B cell (primary cell): Measurements from ENCODE around the gene CDK5RAP2. TPM values are rescaled to one million over a fixed set of nuclear protein-coding genes. Genes with fewer than 3 reads are reported as not detected.

Experiments
- ATAC-seq: fragments of 200-7000 bp; cut with Tn5 transposase; one replicate; pipeline ENCODE4 v1.10.0; 2021; ENCODE audit warnings: low read depth, mild to moderate bottlenecking, moderate number of reproducible peaks, moderate library complexity
- CTCF ChIA-PET: fragments of 350-600 bp; sonication (Branson Sonifier 250); formaldehyde crosslinking; loops from one replicate; lab custom pipeline; 2021; ENCODE audit warnings: antibody characterized with exemption, inconsistent platforms; lab: Charles Lee
- POLR2A ChIA-PET: fragments of 350-600 bp; sonication (Branson Sonifier 250); formaldehyde crosslinking; loops from one replicate; lab custom pipeline; 2021; ENCODE audit warnings: antibody characterized with exemption; lab: Charles Lee
- DNase-seq: peaks from one replicate; pipeline ENCODE4 v3.0.0; 2013
- H2AFZ ChIP-seq: 2 replicates; pipeline ENCODE4 v1.6.1; 2012; ENCODE audit warnings: mild to moderate bottlenecking, low read depth, low read length; ENCODE audit not compliant: insufficient read depth, poor library complexity, severe bottlenecking
- H3K27ac ChIP-seq, 2 donors: 1 replicate in 1 of 2; 2 replicates in 1 of 2; pipeline ENCODE4 v1.5.1; 2012 to 2013; ENCODE audit warnings: low read length in 2 of 2, mild to moderate bottlenecking in 2 of 2, moderate library complexity in 1 of 2
- H3K27me3 ChIP-seq, 4 experiments: fragments of 200-600 bp in 1 of 4; sonication (generic) in 1 of 4; replicated peaks in 1 of 4; 1 replicate in 2 of 4; 2 replicates in 2 of 4; pipeline versions ENCODE4 v1.6.1 to v1.7.0; 2013 to 2016; ENCODE audit warnings: low read length in 3 of 4, mild to moderate bottlenecking in 2 of 4, mixed read lengths in 1 of 4, moderate library complexity in 1 of 4; ENCODE audit not compliant: insufficient read depth in 4 of 4, control insufficient read depth in 3 of 4; ENCODE audit errors: control extremely low read depth in 1 of 4
- H3K36me3 ChIP-seq, 2 experiments: replicated peaks in 1 of 2; 1 replicate in 1 of 2; 2 replicates in 1 of 2; pipeline versions ENCODE4 v1.6.1 to v1.7.1; 2013; ENCODE audit warnings: low read length in 1 of 2; ENCODE audit not compliant: insufficient read depth in 2 of 2, control insufficient read depth in 1 of 2; ENCODE audit errors: control extremely low read depth in 1 of 2, extremely low read depth in 1 of 2
- H3K4me1 ChIP-seq, 2 donors: fragments of 200-600 bp in 1 of 2; sonication (generic) in 1 of 2; 1 replicate in 1 of 2; 2 replicates in 1 of 2; pipeline versions ENCODE4 v1.5.1 to v1.6.1; 2013 to 2017; ENCODE audit warnings: low read length in 2 of 2; ENCODE audit not compliant: control insufficient read depth in 2 of 2, insufficient read depth in 2 of 2
- H3K4me2 ChIP-seq: replicated peaks from 2 replicates; pipeline ENCODE3; 2012; ENCODE audit warnings: mild to moderate bottlenecking, low read depth, low read length; ENCODE audit not compliant: poor library complexity, severe bottlenecking
- H3K4me3 ChIP-seq, 5 experiments: fragments of 200-600 bp in 1 of 5; sonication (generic) in 1 of 5; 1 replicate in 3 of 5; 2 replicates in 2 of 5; pipeline versions ENCODE4 v1.5.1 to v1.7.0; 2011 to 2016; ENCODE audit warnings: low read length in 4 of 5, mild to moderate bottlenecking in 4 of 5, low read depth in 2 of 5, control low read depth in 1 of 5, moderate library complexity in 1 of 5; ENCODE audit not compliant: insufficient read depth in 1 of 5; ENCODE audit errors: control extremely low read depth in 1 of 5, extremely low read depth in 1 of 5
- H3K79me2 ChIP-seq: fragments of 200-600 bp; sonication (generic); one replicate; pipeline ENCODE4 v1.6.0; 2016; ENCODE audit warnings: low read length; ENCODE audit not compliant: control insufficient read depth, insufficient read depth
- H3K9ac ChIP-seq: fragments of 200-600 bp; sonication (generic); 2 replicates; pipeline ENCODE4 v1.6.1; 2017; ENCODE audit warnings: mild to moderate bottlenecking, low read length, moderate library complexity
- H3K9me3 ChIP-seq, 3 donors: one replicate each; pipeline versions ENCODE4 v1.6.1 to v1.7.1; 2013; ENCODE audit warnings: low read length in 2 of 3; ENCODE audit not compliant: control insufficient read depth in 2 of 3, insufficient read depth in 1 of 3; ENCODE audit errors: control extremely low read depth in 1 of 3
- H4K20me1 ChIP-seq: 2 replicates; pipeline ENCODE4 v1.6.0; 2012; ENCODE audit warnings: mild to moderate bottlenecking, low read length; ENCODE audit not compliant: insufficient read depth, control insufficient read depth, poor library complexity, severe bottlenecking
- H3K27ac Mint-ChIP-seq: one replicate; pipeline ENCODE4 v1.8.0; 2021; ENCODE audit warnings: mixed read lengths
- H3K27me3 Mint-ChIP-seq: one replicate; pipeline ENCODE4 v1.8.0; 2021; ENCODE audit warnings: mixed read lengths
- H3K4me1 Mint-ChIP-seq: one replicate; pipeline ENCODE4 v1.8.0; 2021; ENCODE audit warnings: mixed read lengths
- H3K4me3 Mint-ChIP-seq: one replicate; pipeline ENCODE4 v1.8.0; 2021; ENCODE audit warnings: mixed read lengths
- H3K9me3 Mint-ChIP-seq: one replicate; pipeline ENCODE4 v1.8.0; 2022; ENCODE audit warnings: mixed read lengths; ENCODE audit not compliant: insufficient read depth
- EZH2 ChIP-seq: IDR thresholded peaks from 2 replicates; pipeline ENCODE4 v1.6.1; 2012; ENCODE audit warnings: borderline replicate concordance, low read depth, mild to moderate bottlenecking, moderate library complexity, low read length; ENCODE audit not compliant: insufficient read depth, poor library complexity, severe bottlenecking
- WGBS: methylation state at CpG from one replicate; pipeline ENCODE4 v1.1.5; 2013; ENCODE audit warnings: missing lambda C conversion rate; ENCODE audit not compliant: insufficient coverage; 5-methylcytosine and 5-hydroxymethylcytosine counted together
- intact Hi-C: fragments of 100-400 bp; cut with micrococcal nuclease; formaldehyde crosslinking; loops from one replicate; pipeline ENCODE4 v1.10.0; 2022
- polyA plus RNA-seq: library from polyadenylated mRNA; depleted of rRNA; stranded (reverse); fragments of >200 nt; gene quantifications from 2 replicates; pipeline ENCODE4 v1.2.3, GENCODE V29; 2012
- total RNA-seq, 2 donors: library from RNA; stranded (reverse); fragments of 120-200 nt in 1 of 2; gene quantifications; 1 replicate in 1 of 2; 2 replicates in 1 of 2; pipeline versions ENCODE4 v1.2.3 to v1.2.4, GENCODE V29; 2013 to 2022
- TF ChIP-seq, protein P1 (sequence below): fragments of 200-600 bp; IDR thresholded peaks from one replicate; pipeline ENCODE4 v1.8.0; 2022; ENCODE audit warnings: antibody characterized with exemption, mild to moderate bottlenecking

The CDK5RAP2 gene
- total and polyA plus RNA-seq, 2 donors (not counting 1 experiment from before 2014, with no cell fraction given): 31.3 to 122 TPM

DNA sequence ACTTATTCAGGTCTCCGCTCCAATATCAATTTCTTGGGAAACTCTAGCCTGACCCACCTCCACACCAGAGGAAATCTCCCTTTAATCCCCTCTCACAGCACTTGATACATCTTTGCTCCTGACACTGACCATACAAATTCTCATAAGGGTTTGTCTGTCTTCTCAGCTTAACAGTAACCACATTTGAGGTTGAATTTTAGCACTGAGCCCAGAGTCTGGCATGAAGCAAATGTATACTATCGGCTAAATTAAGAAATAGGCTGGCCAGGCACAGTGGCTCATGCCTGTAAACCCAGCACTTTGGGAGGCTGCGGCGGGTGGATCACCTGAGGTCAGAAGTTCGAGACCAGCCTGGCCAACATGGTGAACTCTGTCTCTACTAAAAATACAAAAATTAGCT lies 9.7 kb downstream of the CDK5RAP2 start:
- ATAC-seq (no peak), DNase-seq (no peak)
- no peak overlapping the region for H3K4me3 Mint-ChIP-seq
- no peak overlapping the region for H2AFZ ChIP-seq
- no peaks in the 10 kb centered on the region for H3K27me3 ChIP-seq
- H3K36me3 ChIP-seq: peaks cover 0 to 64% of the 10 kb centered on the region in 2 experiments
- intact Hi-C loops: no loop called here
- 96% methylated on average over 3 of the region's 5 CpGs for WGBS
- H3K79me2 ChIP-seq: peaks cover 27% of the 10 kb centered on the region
- no peak overlapping the region for H3K27ac ChIP-seq
- peaks cover 3% of the 10 kb centered on the region for H3K4me1 Mint-ChIP-seq
- POLR2A ChIA-PET: no interaction called here
- H3K4me1 ChIP-seq: no peaks in the 10 kb centered on the region
- no peaks in the 10 kb centered on the region for H3K9me3 ChIP-seq
- H4K20me1 ChIP-seq: peaks cover 22% of the 10 kb centered on the region
- H3K27me3 Mint-ChIP-seq: no peaks in the 10 kb centered on the region
- H3K9ac ChIP-seq: no peak overlapping the region
- no peak overlapping the region for H3K27ac Mint-ChIP-seq
- no peaks in the 10 kb centered on the region for H3K9me3 Mint-ChIP-seq
- TF ChIP-seq, protein P1, sequence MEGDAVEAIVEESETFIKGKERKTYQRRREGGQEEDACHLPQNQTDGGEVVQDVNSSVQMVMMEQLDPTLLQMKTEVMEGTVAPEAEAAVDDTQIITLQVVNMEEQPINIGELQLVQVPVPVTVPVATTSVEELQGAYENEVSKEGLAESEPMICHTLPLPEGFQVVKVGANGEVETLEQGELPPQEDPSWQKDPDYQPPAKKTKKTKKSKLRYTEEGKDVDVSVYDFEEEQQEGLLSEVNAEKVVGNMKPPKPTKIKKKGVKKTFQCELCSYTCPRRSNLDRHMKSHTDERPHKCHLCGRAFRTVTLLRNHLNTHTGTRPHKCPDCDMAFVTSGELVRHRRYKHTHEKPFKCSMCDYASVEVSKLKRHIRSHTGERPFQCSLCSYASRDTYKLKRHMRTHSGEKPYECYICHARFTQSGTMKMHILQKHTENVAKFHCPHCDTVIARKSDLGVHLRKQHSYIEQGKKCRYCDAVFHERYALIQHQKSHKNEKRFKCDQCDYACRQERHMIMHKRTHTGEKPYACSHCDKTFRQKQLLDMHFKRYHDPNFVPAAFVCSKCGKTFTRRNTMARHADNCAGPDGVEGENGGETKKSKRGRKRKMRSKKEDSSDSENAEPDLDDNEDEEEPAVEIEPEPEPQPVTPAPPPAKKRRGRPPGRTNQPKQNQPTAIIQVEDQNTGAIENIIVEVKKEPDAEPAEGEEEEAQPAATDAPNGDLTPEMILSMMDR: no peak
- TF ChIP-seq EZH2: no peak
- H3K4me3 ChIP-seq: no peak overlapping the region
- CTCF ChIA-PET: no interaction called here
- H3K4me2 ChIP-seq: no peak overlapping the region

- peaks cover 33% of the 10 kb centered on the region for H3K79me2 ChIP-seq
- H3K27ac ChIP-seq: no peak overlapping the region
- intact Hi-C loops: no loop called here
- H3K4me2 ChIP-seq: no peak overlapping the region
- no peaks in the 10 kb centered on the region for H3K4me1 ChIP-seq
- ATAC-seq: no peak
- H2AFZ ChIP-seq: no peak overlapping the region
- no peak overlapping the region for H3K4me3 ChIP-seq
- H3K9me3 Mint-ChIP-seq: no peaks in the 10 kb centered on the region
- no peak overlapping the region for H3K27ac Mint-ChIP-seq
- H3K27me3 Mint-ChIP-seq: no peaks in the 10 kb centered on the region
- no peak overlapping the region for H3K4me3 Mint-ChIP-seq
- peaks cover 0 to 70% of the 10 kb centered on the region in 2 experiments for H3K36me3 ChIP-seq
- no peaks in the 10 kb centered on the region for H3K27me3 ChIP-seq
- TF ChIP-seq, protein P1: no peak
- TF ChIP-seq EZH2: no peak
- H3K9ac ChIP-seq: no peak overlapping the region
- CTCF ChIA-PET: no interaction called here
- H3K9me3 ChIP-seq: no peaks in the 10 kb centered on the region
- 97% methylated on average over 5 of the region's 5 CpGs for WGBS
- peaks cover 3% of the 10 kb centered on the region for H3K4me1 Mint-ChIP-seq
- peaks cover 23% of the 10 kb centered on the region for H4K20me1 ChIP-seq
- DNase-seq: no peak
- POLR2A ChIA-PET: no interaction called here
Measured at GRCh38 chr9:120569556-120569955, 10.4 kb downstream of the CDK5RAP2 start.
